Thyroid gland (tissue), 4 donors: Measurements from ENCODE around the gene TUBB8B. TPM values are rescaled to one million over a fixed set of nuclear protein-coding genes. Genes with fewer than 3 reads are reported as not detected.
"Not testable (repeated sequence)": the region's sequence is repeated elsewhere in the genome, so short reads cannot be mapped to it uniquely, and the experiment has no call there.

Experiments
- DNase-seq, 2 donors: peaks; one replicate each; pipeline ENCODE4 v3.0.0-alpha.2; 2019
- H3K27ac ChIP-seq, 3 donors: fragments of 200-600 bp; sonication (generic); 1 replicate in 2 of 3; 2 replicates in 1 of 3; pipeline ENCODE4 v1.5.1; 2016 to 2019; ENCODE audit warnings: mild to moderate bottlenecking in 1 of 3, moderate library complexity in 1 of 3
- H3K27me3 ChIP-seq: fragments of 200-600 bp; sonication (generic); one replicate; pipeline ENCODE4 v1.5.1; 2019
- H3K36me3 ChIP-seq, 2 donors: fragments of 200-600 bp; sonication (generic); one replicate each; pipeline ENCODE4 v1.5.1; 2016 to 2019
- H3K4me1 ChIP-seq, 2 donors: fragments of 200-600 bp; sonication (generic); one replicate each; pipeline ENCODE4 v1.5.1; 2017 to 2019
- H3K4me3 ChIP-seq, 3 donors: fragments of 200-600 bp; sonication (generic); replicated peaks in 1 of 3; 1 replicate in 2 of 3; 2 replicates in 1 of 3; pipeline ENCODE4 v1.5.1; 2016; ENCODE audit warnings: mild to moderate bottlenecking in 1 of 3
- H3K9me3 ChIP-seq: fragments of 200-600 bp; sonication (generic); one replicate; pipeline ENCODE4 v1.5.1; 2017
- WGBS, 2 donors: methylation state at CpG; one replicate each; pipeline ENCODE4 v1.1.5; 2017; 5-methylcytosine and 5-hydroxymethylcytosine counted together
- intact Hi-C: fragments of 100-400 bp; cut with DNase I; formaldehyde crosslinking; loops from one replicate; pipeline ENCODE4 v1.15.1; 2023
- small RNA-seq: library from RNA; depleted of rRNA; stranded (forward); fragments of <200 nt; gene quantifications from one replicate; pipeline ENCODE3, GENCODE V24; 2016
- total RNA-seq, 4 donors: library from RNA; depleted of rRNA; stranded (reverse); fragments of >200 nt; gene quantifications; one replicate each; pipeline ENCODE4 v1.2.3, GENCODE V29; 2016

The TUBB8B gene
- total RNA-seq, 4 donors from 2014 or later = 0.33 TPM; not detected in 3

GRCh38 chr18:11383-12274 lies 37.8 kb downstream of the TUBB8B start:
- H3K9me3 ChIP-seq, DNase-seq, H3K36me3 ChIP-seq, intact Hi-C loops, H3K4me1 ChIP-seq, H3K27me3 ChIP-seq, H3K27ac ChIP-seq, H3K4me3 ChIP-seq: not testable (repeated sequence)
- 86% methylated on average over 15 of the region's 65 CpGs; no CpG with 5 or more reads in 1 of the 2 donors for WGBS, 2 donors

- H3K9me3 ChIP-seq, H3K27ac ChIP-seq, H3K4me3 ChIP-seq, H3K4me1 ChIP-seq, intact Hi-C loops, H3K27me3 ChIP-seq, DNase-seq, H3K36me3 ChIP-seq: not testable (repeated sequence)
- WGBS, 2 donors = 82 to 89% methylated on average over 46 to 47 of the region's 75 CpGs
Observed at GRCh38 chr18:10624-11184, 38.7 kb downstream of the TUBB8B start.

GRCh38 chr18:9937-10336 lies 39.5 kb downstream of the TUBB8B start:
- intact Hi-C loops, H3K9me3 ChIP-seq, DNase-seq, H3K27me3 ChIP-seq, H3K4me1 ChIP-seq, H3K27ac ChIP-seq, H3K4me3 ChIP-seq, H3K36me3 ChIP-seq: not testable (repeated sequence)

Small RNAs within 50 kb of the gene (small RNA-seq; reads per million reads assigned to genes)
- not detected for gene AP001005.2

Other genes starting within 250 kb of the TUBB8B start
- 10 to 100 TPM; 25.9 to 56.4 (median 35.6) TPM for gene USP14, start 108.9 kb upstream of the TUBB8B start, total RNA-seq
- gene THOC1, start 218.4 kb upstream of the TUBB8B start, total RNA-seq = 100 to 1,000 TPM in 1 of 4 donors, 10 to 100 TPM in 3; 56.9 to 111 (median 71.9) TPM